HG03159 (cell line): ENCODE results near the gene ZIK1.

Experiments used
- ATAC-seq: cut with Tn5 transposase; IDR thresholded peaks from one replicate; pipeline ENCODE4 v1.9.1; 2021; ENCODE audit warnings: mild to moderate bottlenecking, moderate library complexity; ENCODE audit not compliant: unreplicated experiment

The ZIK1 gene

DNA sequence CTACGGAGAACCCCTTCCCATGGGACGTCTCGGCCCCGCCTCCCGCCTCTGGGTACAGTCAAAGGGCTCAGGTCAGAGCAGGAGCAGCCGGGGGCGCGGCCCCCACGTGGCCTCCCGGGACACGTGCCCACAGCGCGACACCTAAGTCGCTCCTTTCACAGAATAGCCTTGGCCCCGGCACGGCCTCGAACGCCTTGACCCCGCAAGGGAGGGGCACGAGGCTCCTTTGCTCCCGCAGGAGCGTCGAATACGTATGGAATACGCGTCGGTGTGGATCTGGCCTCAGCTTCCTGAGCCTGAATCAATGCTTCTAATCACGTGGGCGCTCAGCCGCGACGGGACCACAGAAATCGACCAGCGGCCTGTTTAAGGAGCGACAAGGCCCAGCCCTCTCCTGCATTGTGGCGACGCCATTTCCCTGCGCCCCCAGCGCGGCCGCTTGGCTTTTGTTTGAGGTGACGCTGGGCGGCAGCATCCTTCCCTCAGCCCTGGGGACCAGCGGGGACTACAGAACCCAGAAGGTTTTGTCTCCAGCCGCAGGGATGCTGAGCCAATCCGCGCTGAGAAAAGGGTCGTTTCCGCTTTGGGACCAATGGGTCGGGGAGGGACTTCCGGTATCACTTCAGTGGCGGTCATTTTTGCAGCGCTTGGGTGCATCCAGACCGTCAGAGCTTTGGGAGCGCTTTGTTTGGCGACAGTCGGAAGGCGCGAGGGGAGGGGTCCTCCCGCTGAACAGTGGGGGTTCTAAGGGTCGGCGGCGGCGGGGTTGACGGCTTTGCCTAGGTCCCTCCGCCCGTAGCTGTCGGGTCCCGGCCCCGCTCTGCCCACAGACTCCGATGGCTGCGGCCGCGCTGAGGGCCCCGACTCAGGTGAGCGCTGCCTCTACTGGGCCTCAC lies at the start of gene ZIK1:
Gene ZIK1 (plus strand): TSS at position 625 of the 896 bp plus-strand sequence. CDS start 212 bp downstream, at position 837.
- ATAC-seq: peak; percentile 88

DNA sequence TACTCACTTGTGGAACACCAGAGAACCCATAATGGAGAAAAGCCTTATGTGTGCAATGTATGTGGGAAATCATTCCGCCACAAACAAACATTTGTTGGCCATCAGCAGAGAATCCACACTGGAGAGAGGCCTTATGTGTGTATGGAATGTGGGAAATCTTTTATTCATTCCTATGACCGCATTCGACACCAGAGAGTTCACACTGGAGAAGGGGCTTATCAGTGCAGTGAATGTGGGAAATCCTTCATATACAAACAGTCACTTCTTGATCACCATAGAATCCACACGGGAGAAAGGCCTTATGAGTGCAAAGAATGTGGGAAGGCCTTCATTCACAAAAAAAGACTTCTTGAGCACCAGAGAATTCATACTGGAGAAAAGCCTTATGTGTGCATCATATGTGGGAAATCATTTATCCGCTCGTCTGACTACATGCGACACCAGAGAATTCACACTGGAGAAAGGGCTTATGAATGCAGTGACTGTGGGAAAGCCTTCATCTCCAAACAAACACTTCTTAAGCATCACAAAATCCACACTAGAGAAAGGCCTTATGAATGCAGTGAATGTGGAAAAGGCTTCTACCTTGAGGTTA lies 45.9 kb upstream of the ZIK1 start:
- no peak for ATAC-seq

DNA sequence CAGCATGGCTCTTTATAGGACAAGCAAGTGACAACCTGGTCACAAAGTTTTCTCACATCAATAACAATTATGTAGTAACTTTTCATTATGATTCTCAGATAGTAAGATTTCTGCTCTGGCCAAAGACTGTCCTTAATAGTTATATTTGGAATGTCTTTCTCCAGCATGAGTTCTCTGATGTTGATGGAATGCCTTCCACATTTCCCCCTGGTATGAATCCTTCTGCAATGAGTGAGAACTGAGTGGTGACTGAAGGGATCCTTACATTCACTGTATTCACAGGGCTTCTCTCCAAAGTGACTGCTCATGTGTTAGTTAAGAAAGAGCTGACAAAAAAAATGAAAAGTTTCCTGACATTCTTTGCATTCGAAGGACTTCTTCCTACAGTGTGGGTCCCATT lies 37.4 kb upstream of the ZIK1 start:
- ATAC-seq: no peak

- no peak for ATAC-seq
Measured at GRCh38 chr19:57552432-57552831, 31.5 kb upstream of the ZIK1 start.

DNA sequence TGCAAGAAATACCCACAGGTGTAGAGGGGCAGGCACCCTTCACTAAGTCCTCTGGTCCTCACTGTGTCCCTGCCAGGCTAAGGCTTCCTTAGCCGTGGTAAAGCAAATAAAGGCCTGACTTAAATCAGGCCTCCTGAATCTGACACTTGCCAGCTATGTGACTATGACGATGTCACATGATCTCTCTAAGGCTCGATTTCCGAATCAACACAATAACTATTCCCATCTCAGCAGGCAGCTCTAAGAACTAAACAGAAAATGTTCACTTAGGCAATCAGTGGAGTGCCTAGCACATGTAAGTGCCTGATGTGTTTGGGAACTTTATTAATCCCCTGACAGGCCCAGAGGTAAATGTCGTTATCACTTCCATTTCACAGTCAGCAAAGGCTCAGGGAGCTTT lies 26.3 kb upstream of the ZIK1 start:
- ATAC-seq: no peak

GRCh38 chr19:57558525-57558924 lies 25.4 kb upstream of the ZIK1 start:
- ATAC-seq: no peak

DNA sequence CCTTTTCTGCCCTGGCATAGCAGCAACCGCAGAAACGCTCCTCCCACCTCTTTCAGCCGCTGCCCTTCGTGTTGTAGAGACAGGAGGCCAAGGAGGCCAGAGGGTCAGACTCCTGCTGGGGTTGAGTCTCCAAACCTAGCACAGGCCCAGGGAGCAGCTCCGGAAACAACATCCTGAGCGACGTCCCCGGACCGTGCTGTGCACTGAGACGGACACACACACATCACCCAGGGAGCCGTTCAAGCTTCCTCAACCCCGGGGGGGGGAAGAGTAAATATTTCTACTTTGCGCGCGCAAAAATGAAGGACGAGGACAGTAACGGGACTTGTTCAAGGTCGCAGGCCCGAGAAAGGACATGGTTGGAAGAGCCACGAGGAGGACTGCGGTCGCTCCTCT lies 24.9 kb upstream of the ZIK1 start:
- ATAC-seq: no peak

DNA sequence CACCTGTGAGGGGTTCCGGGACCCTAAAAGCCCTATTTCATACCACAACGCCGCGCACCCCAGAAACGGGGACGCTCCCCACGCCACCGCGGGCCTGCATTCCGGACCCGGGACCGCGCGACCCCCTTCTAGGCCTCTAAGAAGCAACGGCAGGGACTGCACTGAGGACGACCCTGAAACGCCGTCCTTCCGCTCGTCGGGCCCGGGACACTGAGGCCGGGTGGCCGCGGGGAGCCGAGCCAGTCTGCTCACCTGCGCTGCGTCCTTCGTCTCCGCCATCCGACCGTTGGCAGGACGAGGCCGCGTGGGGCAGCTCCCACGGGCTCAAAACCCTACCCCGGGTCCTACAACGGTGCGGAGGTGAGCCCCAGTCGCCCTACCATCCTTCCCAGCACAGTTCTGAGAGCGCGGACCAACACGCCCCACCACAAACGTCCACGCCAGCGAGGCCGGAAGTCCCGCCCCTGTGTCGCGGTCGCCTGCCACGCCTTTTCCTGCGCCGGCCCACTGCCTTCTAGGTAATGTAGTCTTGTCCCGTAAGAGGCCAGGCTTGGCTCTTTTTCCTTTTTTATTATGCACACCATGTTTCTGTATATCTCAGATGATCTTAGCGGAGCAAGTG lies 24.4 kb upstream of the ZIK1 start, which contains the start of gene ZNF550:
Gene ZNF550 (minus strand): TSS at position 460 of the 622 bp plus-strand sequence. CDS start 181 bp downstream, at position 279.
- peak; percentile 93 for ATAC-seq

DNA sequence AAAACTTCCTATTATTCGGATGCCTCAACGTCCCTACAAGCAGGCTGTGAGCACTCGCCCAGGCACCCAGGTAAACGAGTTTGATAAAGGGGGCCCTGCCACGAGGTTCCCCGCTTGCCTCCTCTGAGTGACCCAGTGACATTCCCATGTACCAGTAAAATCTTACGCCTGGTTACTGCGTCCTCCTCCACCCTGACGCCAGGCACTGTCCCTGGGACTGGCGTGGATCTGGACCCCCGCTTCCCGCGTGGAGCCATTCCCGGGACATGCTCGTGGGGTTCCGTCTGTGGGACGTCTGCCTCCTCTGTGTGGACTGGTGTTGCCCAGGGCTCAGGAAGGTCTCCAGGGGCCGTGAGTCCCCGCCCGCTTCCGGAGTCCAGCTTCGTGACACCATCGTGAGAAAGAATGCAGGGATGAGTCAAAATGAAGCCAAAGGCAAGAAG lies 23.9 kb upstream of the ZIK1 start:
- ATAC-seq: peak; percentile 11

- ATAC-seq: no peak
Measured at GRCh38 chr19:57563547-57563946, 20.4 kb upstream of the ZIK1 start.

DNA sequence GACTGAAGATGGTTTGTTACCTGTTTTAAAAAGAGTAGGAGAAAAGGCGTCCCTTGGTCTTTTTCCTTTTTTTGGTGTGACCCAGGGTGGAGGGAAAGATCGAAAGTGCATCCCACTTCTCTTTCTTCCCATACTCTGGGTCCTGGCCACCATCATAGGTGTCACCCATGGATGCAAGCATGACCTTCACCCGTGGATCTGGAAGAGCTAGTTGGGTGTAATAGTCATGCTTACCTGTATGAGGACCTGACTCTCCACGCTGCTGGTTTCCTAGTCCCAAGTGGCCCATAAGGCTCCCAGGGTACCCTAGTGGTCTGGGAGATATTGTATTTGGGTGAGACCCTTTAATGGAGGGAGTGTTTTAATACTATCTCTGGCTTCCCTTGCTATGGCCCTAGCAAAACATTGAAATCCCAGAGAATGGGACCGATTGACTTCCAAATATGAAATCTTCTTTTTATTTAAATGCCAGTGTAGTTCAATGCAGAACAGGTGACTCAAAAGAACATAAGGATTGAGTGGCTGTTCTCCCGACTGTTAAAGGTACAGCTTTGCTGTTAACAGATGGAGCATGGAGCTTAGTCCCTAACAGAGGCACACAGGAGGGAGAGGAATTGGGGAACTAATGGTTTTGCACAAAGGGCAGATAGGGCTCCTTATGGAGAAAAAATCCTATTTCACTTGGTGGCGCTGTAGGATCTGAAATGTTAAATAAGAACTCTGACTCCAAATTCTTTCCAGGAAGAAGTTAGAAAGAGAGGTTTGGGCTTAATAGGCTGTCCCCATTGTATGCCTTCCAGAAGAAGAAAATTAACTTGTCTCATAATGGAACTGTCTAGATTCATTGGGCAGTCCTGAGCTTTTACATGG lies 17.3 kb upstream of the ZIK1 start:
- no peak for ATAC-seq

DNA sequence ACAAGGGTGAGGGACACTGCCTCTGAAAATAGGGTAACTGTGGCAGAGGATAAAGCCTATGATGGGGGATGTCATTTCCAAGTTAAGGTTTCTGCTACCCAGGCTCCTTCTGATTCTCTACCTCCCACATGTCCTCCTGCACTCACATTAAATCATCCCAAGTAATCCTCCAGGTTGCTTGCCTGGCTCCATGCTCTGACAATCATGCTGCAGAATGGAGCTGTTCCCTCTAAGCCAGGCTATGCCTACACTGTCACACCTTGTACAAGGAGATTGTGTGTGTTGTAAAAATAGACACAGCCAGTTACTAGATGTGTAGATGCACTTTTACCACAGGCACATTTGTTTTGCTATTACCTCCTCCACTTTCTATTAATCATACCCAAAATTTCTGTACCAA lies 13.2 kb upstream of the ZIK1 start:
- no peak for ATAC-seq

GRCh38 chr19:57572415-57572947 lies 11.5 kb upstream of the ZIK1 start:
- ATAC-seq: no peak

DNA sequence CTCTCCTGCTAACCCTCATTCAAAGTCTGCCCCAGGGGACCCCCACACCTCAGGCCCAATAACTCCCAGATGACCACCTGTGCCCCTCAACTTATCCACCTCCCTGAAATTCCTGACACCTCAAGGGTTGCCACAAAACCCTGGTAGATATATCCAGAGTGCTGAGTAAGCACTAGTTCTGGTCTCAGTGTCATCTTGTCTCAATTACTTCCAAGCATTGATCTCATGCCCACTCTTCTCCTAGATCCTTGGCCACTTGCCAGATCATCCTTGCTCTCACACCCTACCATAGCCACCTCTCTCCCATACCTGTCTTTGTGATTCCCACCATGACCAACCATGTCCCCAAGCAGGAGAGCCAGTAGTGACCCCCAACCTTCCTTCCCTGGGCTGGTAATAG lies 7.3 kb upstream of the ZIK1 start:
- ATAC-seq: no peak

- ATAC-seq: peak; percentile 94
Measured at GRCh38 chr19:57578487-57579205, 5.3 kb upstream of the ZIK1 start, which contains the start of gene ZNF416. Gene ZNF416, minus strand, starts transcription at chr19:57578911. Its CDS starts 207 bp downstream, at chr19:57578704.

GRCh38 chr19:57583104-57583520 lies 833 bp upstream of the ZIK1 start:
- ATAC-seq: no peak

DNA sequence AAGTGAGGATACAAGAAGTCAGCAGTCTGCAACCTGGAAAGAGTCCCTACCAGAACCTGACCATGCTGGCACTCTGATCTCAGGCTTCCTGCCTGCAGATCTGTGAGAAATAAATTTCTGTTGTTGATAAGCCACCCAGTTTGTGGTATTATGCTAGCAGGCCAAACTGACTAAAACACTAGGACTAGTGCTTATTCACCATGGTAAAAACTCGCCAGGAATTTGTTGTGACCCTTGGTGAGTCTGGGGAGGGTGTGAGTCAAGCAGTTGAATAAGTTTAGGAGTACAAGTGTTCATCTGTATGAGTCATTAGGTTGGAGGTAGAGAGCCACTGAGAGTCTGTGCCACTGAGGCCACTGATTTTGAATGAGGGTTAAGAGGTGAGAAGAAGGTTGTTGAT lies 3.6 kb downstream of the ZIK1 start:
- ATAC-seq: no peak

DNA sequence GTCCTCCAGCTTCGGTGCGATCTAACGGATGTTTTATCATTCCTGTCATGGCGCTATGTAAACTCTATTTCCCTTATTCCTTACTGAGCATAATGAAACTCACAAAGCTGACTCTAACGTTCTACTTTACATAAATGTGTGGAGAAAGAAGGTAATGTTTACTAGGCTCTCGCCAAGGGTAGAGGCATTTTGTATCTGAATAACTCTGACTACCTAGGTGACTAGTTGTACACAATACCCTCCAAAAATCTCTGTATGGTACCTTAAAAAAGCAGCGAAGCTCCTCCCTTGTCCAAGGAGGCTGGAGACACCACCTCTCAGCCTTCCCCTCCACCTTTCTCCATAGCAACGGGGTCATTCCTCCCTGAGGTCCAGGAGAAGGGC lies 15.4 kb downstream of the ZIK1 start:
- ATAC-seq: no peak

- ATAC-seq: peak; percentile 94
Measured at GRCh38 chr19:57599761-57600383, 15.9 kb downstream of the ZIK1 start, which contains the start of gene ZNF530. Gene ZNF530, plus strand, starts transcription at chr19:57599885. Its CDS starts 4,461 bp downstream, at chr19:57604346.
